Glomerular visceral epithelial cell (primary cell): ENCODE results near the gene PTPRM.

ENCODE experiments used
- DNase-seq: peaks from one replicate; pipeline ENCODE4 v3.0.0-alpha.2; 2016; ENCODE audit errors: extremely low spot score

Gene PTPRM

GRCh38 chr18:8003878-8004675 lies 437.0 kb downstream of the PTPRM start:
- DNase-seq, result no peak

GRCh38 chr18:8004792-8005191 lies 437.7 kb downstream of the PTPRM start:
- no peak for DNase-seq

- no peak for DNase-seq
Measured at GRCh38 chr18:8005870-8006569, 438.9 kb downstream of the PTPRM start.

- DNase-seq, result no peak
Measured at GRCh38 chr18:8006979-8007378, 439.9 kb downstream of the PTPRM start.

GRCh38 chr18:8008033-8008432 lies 440.9 kb downstream of the PTPRM start:
- no peak for DNase-seq

GRCh38 chr18:8011361-8011760 lies 444.2 kb downstream of the PTPRM start:
- DNase-seq, result no peak

- no peak for DNase-seq
Measured at GRCh38 chr18:8011906-8012305, 444.8 kb downstream of the PTPRM start.

GRCh38 chr18:8018701-8019331 lies 451.7 kb downstream of the PTPRM start:
- DNase-seq, result no peak

- DNase-seq, result no peak
Measured at GRCh38 chr18:8019600-8019999, 452.5 kb downstream of the PTPRM start.

GRCh38 chr18:8020132-8020846 lies 453.2 kb downstream of the PTPRM start:
- DNase-seq, result no peak

- DNase-seq, result no peak
Measured at GRCh38 chr18:8029061-8029460, 461.9 kb downstream of the PTPRM start.

GRCh38 chr18:8029731-8030130 lies 462.6 kb downstream of the PTPRM start:
- no peak for DNase-seq

- no peak for DNase-seq
Measured at GRCh38 chr18:8030201-8030600, 463.1 kb downstream of the PTPRM start.

- no peak for DNase-seq
Measured at GRCh38 chr18:8031496-8031895, 464.4 kb downstream of the PTPRM start.

GRCh38 chr18:8034674-8035073 lies 467.6 kb downstream of the PTPRM start:
- DNase-seq, result no peak

- no peak for DNase-seq
Measured at GRCh38 chr18:8036551-8036950, 469.4 kb downstream of the PTPRM start.

- no peak for DNase-seq
Measured at GRCh38 chr18:8037296-8037695, 470.2 kb downstream of the PTPRM start.

GRCh38 chr18:8040021-8040420 lies 472.9 kb downstream of the PTPRM start:
- peak; percentile 52 for DNase-seq

GRCh38 chr18:8041526-8042111 lies 474.5 kb downstream of the PTPRM start:
- DNase-seq, result no peak

- no peak for DNase-seq
Measured at GRCh38 chr18:8044004-8044403, 476.9 kb downstream of the PTPRM start.

GRCh38 chr18:8045160-8045883 lies 478.2 kb downstream of the PTPRM start:
- DNase-seq, result peak; percentile 77
